HG03095 (cell line): ENCODE data around the gene DOCK8.
"Not testable (repeated sequence)": the region's sequence is repeated elsewhere in the genome, so short reads cannot be mapped to it uniquely, and the experiment has no call there.

Experiments
- ATAC-seq: cut with Tn5 transposase; IDR thresholded peaks from one replicate; pipeline ENCODE4 v1.9.1; 2021; ENCODE audit warnings: moderate library complexity; ENCODE audit not compliant: unreplicated experiment

DOCK8 gene

DNA sequence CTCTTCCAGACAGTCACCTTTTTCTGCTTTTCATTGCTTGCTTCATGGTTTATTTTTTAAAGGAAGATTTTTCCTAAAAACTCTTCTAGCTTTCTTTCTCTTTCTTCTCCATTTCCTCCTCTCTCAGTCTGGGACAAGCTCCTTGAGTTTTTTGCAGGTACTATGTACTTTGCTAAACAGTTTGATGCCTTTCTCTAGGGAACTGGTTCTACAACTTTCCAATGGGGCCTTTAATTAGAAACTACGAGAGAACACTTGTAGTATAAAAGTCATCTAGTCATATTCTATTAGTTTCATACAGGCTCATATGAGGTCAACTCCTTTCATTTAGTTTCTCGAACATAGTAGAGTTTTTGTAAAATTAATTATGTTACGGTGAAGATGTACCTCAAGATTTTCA is 189.6 kb downstream of the DOCK8 start:
- no peak for ATAC-seq

DNA sequence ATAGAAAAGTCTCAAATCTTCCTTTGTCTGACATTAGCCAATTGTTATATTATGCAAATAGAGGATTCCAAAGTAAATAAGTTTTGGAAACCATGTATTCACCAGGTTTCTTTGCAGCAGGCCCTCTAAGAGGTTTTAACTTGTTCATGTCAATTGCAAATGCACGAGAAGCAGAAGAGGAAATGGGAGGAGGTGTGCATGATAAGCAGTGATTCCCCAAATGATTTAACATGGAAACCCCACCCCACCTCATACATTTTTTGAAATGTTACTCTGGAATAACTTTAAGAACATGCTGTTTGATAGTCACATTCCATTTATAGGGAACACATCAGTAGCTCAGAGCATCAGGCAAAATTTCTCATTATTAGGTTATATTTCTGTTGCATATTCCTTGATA is 190.7 kb downstream of the DOCK8 start:
- no peak for ATAC-seq

DNA sequence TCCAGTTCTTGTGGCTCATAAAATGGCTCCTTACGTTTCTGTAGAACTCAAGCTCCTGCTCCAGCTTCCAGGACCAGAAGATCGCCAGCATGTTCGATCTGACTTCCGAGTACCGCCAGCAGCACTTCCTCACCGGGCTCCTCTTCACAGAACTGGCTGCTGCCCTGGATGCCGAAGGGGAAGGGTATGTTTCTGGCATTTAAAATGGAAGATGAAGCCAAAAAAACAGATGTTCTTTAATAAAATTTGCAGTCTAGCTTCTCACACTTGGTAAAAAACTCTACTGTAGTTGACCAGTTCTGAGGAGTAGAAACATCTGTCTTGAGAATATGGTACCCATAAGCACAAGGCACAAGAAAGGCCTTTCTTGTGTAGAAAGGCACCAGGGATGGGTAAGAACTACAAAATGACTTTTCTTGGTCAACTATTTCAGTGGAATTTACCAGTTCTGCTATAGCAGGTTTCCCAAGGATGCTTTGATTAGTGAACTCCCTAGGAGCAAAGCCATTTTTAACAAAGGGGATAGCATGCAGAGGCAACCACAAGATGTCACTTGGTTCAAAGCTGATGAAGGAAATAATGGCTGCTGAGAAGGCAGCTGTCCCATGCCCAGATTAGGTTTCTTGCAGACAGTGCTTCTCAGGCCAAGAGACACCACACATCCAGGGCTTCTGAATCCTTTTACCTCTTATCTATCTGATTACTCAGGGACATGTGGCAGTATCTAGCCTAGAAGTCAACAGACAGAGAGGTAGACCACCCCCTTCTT is 192.4 kb downstream of the DOCK8 start:
- ATAC-seq, result no peak

DNA sequence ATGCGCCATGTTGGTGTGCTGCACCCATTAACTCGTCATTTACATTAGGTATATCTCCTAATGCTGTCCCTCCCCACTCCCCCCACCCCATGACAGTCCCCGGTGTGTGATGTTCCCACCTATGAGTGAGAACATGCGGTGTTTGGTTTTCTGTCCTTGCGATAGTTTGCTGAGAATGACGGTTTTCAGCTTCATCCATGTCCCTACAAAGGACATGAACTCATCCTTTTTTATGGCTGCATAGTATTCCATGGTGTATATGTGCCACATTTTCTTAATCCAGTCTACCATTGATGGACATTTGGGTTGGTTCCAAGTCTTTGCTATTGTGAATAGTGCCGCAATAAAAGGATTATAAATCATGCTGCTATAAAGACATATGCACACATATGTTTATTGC is 195.0 kb downstream of the DOCK8 start:
- not testable (repeated sequence) for ATAC-seq

DNA sequence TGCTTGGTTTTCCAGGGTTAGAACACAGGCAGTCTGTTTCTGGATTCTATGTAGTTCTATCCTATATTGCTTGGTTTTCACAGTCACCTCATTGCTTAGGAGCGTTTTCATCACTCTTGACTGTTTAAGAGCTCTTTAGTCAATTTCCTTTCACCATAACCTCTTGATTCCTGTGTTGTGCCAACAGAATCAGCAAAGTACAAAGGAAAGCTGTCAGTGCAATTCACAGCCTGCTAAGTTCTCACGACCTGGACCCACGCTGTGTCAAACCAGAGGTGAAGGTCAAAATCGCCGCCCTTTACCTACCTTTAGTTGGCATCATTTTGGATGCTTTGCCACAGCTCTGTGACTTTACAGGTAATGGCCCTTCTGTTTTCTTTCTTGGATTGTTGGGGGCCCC is 199.9 kb downstream of the DOCK8 start:
- no peak for ATAC-seq

DNA sequence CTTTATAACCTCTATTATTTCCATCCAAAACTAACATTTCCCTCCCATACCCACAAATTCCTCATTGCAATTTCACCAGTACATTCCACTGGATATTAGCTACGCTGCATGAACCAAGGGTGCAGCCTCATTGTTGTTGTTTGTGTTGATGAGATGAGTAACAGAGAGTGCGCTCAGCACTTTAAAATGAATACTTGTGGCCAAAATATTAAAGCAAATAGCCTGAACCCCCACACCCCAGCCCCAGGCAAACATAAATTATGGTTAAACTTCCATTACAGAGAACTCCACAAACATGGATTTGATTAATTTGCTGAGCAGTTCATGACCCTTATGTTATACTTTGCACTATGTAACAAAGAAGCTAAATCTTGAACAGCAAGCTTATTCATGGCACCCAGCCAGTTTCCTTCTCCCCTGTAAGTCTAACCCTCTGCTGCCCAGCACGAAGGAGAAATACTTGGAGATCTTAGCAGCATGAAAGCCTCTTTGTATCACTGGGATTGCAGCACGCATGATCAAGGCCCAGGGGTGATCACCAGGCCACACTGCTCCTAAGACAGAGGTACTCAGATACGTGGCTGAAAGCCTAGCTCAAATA is 205.0 kb downstream of the DOCK8 start:
- no peak for ATAC-seq

DNA sequence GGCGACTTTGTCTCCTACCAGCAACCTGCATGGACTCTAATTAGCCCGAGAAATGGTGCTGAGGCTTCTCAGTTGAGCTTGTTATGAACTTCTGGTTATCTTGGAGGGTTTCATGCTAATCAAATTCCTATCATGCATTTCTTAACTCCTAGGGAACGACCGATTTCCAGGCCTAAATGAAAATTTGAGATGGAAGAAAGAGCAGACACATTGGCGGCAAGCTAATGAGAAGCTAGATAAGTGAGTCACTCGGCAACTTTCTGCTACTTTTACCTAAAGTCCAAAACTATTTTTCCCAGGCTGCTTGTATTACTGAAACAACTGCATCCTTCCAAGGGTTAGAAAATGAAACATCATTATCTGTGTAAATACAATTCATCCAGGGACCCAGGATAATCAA is 207.2 kb downstream of the DOCK8 start:
- no peak for ATAC-seq

DNA sequence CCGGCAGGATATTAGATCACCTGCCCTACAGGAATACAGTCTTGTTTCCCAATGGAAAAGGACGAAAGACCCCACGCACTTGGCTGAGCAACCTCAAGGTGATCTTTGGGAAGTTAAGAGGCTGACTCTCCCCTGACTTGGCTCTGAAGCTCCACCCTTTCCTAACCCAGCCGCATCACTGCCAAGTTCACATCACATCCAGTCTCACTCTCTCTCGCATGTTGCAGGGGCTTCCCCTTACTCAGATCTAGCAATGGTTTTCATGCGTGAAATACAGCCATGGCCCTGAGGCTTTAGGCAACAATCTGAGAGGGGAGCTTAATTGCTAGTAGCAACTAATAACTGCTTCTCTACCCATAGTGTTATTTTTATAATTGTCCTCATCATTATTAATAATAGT is 211.6 kb downstream of the DOCK8 start:
- ATAC-seq, result no peak

DNA sequence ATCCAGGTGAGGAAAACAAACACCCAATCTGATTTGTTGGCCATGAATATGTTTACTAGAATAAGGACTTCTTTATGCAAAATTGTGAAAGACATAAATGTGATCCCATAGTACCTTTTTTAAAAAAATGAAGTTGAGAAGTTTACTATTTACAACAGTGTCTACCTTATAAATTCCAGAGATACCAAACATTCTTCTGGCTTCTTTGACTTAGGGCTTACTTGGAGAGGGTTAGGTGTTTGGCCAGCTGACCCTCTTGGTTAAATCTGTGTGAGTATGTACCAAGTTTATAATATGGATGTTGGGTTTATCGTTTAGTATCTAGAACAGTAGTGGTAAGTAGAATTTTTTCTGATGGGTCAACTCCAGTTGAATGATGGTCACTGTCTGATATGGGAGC is 212.3 kb downstream of the DOCK8 start:
- ATAC-seq, result no peak

DNA sequence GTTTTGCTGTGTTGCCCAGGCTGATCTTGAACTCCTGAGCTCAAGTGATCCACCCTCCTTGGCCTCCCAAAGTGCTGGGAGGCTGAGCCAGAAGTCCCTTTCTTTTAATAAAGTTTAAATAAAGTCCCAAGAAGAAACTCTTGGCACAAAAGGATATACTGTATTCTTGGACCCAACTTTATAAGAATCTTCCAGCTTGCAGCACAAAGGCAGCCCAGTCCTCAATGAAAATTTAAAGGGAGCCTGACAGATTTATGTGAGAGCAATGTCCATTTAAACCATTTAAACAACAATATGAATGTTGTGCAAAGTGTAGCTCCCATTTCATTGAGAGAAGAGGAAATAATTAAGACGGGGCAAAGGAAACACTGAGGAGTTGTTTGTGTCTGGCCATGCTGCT is 217.0 kb downstream of the DOCK8 start:
- ATAC-seq, result no peak

DNA sequence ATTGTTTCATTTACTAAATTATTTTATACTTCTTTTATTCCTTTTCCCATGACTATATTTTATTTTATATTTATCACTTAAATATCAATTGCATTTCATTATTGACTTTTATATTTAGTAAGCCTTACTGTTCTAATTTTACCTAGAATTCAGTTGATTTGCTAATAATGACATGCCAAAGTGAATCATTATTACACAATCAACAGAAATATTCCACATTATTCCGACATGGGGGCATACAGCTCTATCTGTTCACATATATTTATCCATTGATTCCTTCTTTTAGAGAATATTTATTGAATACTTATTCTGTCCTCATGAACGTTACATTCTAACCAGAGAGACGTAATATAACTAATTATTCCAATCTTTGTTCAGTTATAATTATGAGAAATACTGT is 221.8 kb downstream of the DOCK8 start:
- no peak for ATAC-seq

DNA sequence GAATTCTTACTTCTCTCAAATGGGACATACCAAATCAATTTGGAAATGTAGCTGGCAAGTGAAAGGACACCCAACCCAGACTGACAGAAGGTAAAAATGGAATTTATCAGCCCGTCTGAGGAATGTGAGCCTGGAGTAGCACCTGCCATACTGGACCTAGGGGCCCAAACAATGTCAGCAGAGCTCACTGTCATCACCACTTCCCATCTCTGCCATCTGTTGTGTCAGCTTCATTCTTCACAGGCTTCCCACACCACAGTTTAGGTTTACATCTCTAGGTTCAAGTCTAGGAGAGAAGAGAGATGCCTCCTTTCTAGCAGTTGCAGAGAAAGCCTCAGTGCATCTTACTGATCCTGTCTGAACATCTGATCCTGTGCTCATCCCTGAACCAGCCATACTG is 222.4 kb downstream of the DOCK8 start:
- ATAC-seq, result no peak

DNA sequence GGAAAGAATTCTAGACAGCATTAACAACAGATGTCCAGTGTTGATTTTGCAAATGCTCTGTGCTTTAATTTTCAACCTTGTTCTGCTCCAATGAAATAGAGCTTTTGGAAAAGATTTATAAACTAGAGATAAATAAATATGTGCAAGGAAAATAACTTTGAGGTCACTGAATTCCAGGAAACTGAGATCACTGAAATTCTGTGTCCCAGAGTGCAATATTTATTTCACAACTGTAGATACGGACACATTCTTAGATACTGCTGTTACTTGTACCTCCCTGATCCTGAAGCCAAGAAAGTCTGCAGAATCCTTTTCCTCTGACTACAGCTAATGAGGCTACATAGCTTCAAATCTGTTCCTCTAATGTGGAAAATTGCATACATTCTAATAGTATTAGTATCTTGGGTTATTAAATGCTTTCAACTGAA is 222.9 kb downstream of the DOCK8 start:
- no peak for ATAC-seq

DNA sequence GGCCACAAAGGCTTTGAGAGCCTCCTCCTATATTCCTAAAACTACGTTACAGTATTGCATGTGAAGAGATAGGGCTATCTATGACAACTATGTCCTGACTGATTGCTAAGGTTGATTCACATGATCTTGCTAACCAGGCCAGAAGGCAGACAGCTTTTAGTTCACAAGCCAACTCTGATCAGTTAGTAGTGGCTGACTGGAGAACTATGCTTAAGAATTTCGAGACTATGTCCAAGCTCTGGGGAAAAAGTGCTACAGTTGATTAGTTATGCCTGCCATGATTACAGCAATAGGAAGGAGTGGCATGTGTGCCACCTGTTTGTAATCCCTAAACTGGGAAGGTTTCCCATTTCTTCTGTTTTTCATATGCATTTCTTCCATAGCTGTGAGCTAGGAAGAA is 223.4 kb downstream of the DOCK8 start:
- ATAC-seq, result no peak

DNA sequence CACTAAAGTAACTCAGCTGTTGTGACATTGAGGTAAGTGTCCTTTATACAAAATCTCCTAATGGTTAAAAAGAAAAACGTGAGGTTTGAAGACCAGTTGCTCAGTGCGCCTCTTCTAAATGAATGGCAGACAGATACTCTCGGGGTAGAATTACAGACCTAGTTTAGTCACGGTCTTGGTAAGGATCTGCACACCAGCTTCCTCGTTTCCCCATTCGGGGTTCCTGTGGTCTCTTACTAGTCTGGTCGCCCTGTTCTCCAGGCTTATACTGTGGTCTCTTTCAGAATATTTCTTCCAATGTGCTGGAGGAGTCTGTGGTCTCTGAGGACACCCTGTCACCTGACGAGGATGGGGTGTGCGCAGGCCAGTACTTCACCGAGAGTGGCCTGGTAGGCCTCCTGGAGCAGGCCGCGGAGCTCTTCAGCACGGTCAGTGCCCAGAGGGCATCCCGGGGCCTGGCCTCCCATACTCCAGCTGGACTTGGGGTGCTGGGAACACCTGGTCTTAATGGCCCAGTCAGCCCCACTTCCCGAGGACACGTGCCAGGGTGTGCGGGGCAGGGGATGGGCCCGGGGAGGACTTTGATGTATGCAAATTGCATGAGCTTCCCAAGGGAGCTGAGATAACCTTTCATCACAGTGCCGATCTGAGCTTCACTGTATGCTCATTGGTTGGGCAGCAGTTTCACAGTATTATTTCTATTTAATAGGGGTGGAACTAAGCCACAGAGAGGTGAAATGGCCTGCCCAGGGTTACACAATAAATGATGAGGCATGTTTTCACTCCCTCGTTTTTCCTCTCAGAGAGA is 224.5 kb downstream of the DOCK8 start:
- no peak for ATAC-seq

DNA sequence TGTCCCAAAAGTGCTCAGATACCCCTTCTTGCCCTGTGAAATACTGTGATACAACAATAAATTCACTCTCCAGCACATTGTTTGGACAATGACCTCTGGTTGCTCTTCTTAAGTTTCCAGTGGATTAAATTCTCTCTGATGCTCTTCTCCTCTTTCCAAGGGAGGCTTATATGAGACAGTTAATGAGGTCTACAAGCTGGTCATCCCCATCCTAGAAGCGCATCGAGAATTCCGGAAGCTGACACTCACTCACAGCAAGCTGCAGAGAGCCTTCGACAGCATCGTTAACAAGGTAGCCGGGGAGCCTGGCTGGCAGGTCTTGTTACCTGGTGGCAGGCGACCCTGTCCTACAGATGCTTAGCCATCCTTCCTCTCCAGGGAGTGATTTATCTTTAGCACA is 226.5 kb downstream of the DOCK8 start:
- ATAC-seq, result no peak

DNA sequence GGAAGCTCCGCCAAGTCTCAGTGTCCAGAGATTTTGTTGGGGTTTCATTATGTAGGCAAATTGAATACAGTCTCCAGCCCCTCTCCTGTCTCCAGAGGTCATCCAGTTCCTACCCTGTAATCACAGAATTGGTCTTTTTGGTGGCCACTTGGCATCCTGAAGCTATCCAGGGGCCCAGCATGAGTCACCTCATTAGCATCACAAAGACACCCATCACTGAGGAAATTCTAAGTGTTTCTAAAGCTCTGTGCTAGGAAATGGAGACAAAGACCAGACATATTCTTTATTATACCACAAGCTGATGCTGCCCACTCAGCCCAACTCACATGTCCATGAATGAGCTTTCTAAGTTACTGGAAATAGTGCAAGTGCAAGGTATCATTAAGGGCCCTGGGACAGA is 229.9 kb downstream of the DOCK8 start:
- no peak for ATAC-seq

DNA sequence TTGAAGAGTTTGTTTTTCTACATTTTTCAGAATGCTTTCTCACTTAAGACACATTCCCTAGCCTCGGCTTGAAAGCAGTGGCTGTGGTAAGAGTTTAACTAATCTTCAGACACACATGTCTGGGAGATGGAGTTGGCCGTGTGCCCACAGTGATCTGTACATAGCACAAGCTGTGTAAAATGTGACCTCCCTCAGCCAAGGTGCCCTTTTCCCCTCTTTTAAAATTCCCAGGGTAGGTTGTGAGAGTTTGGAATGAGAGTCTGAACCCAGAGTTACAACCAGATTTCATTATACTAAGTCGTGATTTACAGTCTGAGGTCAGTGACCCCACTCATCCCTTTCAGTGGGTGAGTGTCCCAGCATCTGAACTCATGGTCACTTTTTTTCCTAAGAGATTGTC is 230.4 kb downstream of the DOCK8 start:
- no peak for ATAC-seq

DNA sequence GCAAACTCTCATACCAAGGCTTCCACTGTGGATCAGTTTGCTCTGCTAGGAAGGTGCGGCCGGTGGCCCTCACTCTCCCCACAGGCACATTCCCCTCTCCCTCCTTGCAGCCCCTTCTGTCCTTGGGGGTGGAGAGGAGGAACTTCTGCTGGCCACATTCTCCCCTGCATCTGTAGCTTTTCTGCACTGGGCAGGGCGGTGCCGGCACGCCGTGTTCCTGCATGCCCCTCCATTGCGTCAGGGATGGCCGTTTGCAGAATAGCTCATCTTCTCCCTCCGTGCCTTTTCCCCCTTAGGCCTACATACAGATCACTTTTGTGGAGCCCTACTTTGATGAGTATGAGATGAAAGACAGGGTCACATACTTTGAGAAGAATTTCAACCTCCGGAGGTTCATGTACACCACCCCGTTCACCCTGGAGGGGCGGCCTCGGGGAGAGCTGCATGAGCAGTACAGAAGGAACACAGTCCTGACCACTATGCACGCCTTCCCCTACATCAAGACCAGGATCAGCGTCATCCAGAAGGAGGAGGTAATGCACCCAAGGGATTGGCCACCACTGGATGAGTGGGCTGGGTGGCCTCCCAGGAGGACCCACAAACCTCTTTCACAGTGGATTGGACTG is 231.5 kb downstream of the DOCK8 start:
- no peak for ATAC-seq

DNA sequence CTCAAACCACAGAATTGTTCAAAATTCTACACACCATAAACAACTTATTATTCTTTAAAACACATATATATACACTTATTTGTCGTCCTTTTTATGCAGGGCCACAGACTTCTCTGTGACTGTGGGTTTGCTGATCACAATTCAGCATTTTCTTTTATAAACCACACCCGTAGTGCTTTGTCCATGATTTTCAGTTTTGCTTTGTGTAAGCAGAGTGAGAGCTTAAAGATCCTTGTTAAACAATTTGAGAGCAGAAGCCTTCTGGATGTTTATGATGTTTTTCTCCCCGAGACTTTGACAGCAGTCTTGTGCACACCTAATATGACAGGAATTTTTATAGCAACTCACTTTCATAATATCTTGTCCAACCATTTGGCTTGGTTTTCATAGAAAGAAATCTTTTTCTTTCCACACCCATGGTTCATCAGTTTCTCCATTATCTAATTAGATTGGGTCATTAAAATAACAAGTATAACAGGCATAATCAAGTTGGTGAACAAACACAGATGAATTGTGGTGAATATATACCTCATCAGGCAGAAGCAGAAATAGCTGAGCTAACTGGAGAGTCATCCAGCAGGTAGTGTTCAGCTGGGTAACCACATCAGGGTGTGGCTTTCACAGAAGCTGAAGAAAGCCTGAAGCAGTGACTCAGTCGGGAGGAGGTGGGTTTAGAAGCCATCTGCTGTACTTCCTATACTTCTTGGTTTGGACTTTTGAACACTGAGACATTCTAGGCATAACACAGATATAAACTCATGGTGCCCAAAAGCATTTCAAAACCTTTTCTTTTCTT is 232.8 kb downstream of the DOCK8 start:
- no peak for ATAC-seq

DNA sequence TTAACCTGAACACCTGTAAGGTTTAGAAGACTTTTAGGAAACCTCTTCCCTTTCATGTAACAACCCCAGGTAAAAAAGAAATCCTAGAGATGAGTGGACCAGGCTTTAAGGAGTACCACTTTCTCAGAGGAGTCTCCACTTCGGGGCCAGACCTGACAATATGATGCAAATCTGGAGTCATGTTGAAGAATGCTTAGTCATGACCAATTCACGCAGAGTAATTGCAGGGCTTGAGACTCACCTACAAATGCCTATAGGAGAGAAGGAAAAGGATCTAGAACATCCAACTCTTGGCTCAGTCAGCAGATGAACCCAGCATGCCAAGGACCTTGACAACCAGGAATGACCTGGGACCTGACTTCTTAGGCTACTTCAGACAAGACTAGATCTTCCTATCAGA is 235.4 kb downstream of the DOCK8 start:
- ATAC-seq, result no peak
